Sigmoid colon (tissue), 7 donors: Measurements from ENCODE around the gene TIMP1. TPM values are rescaled to one million over a fixed set of nuclear protein-coding genes. Genes with fewer than 3 reads are reported as not detected.

Source experiments
- DNase-seq: peaks from one replicate; pipeline ENCODE4 v3.0.0-alpha.2; 2019
- H3K27ac ChIP-seq, 4 donors: fragments of 200-600 bp; sonication (generic); one replicate each; pipeline ENCODE4 v1.5.1; 2016 to 2019; ENCODE audit warnings: mild to moderate bottlenecking in 1 of 4
- H3K27me3 ChIP-seq, 3 donors: fragments of 200-600 bp; sonication (generic); one replicate each; pipeline ENCODE4 v1.5.1; 2019; ENCODE audit warnings: mild to moderate bottlenecking in 1 of 3
- H3K36me3 ChIP-seq, 4 donors: fragments of 200-600 bp; sonication (generic); one replicate each; pipeline ENCODE4 v1.5.1; 2016 to 2019
- H3K4me1 ChIP-seq, 4 donors: fragments of 200-600 bp; sonication (generic); one replicate each; pipeline ENCODE4 v1.5.1; 2017 to 2019
- H3K4me3 ChIP-seq, 4 donors: fragments of 200-600 bp; sonication (generic); one replicate each; pipeline ENCODE4 v1.5.1; 2017 to 2019; ENCODE audit warnings: mild to moderate bottlenecking in 2 of 4, moderate library complexity in 1 of 4
- H3K9me3 ChIP-seq, 4 donors: fragments of 200-600 bp in 3 of 4; sonication (generic) in 3 of 4; one replicate each; pipeline versions ENCODE4 v1.5.1 to v1.6.1; 2013 to 2019
- CTCF ChIP-seq, 4 experiments: fragments of 450-650 bp in 3 of 4; fragments of 200-600 bp in 1 of 4; IDR thresholded peaks; one replicate each; pipeline ENCODE4 v1.5.1; 2016 to 2019; ENCODE audit warnings: antibody characterized with exemption in 4 of 4, mild to moderate bottlenecking in 3 of 4, moderate library complexity in 2 of 4
- EP300 ChIP-seq, 4 donors: sonication (generic); formaldehyde crosslinking; IDR thresholded peaks; one replicate each; pipeline ENCODE4 v1.6.1; 2017; ENCODE audit warnings: antibody characterized with exemption in 4 of 4
- POLR2A ChIP-seq, 2 donors: fragments of 450-650 bp; IDR thresholded peaks; one replicate each; pipeline ENCODE4 v1.6.1; 2016; ENCODE audit warnings: antibody characterized with exemption in 2 of 2, mild to moderate bottlenecking in 2 of 2, moderate library complexity in 2 of 2
- POLR2AphosphoS5 ChIP-seq, 4 donors: sonication (generic); formaldehyde crosslinking; IDR thresholded peaks; one replicate each; pipeline ENCODE4 v1.6.1; 2017; ENCODE audit warnings: antibody characterized with exemption in 4 of 4
- WGBS, 2 donors: extraction: QIAGEN DNeasy Blood & Tissue Kit; methylation state at CpG; one replicate each; pipeline ENCODE4 v1.1.7; 2013; 5-methylcytosine and 5-hydroxymethylcytosine counted together
- intact Hi-C: fragments of 100-400 bp; cut with DNase I; formaldehyde crosslinking; loops from one replicate; pipeline ENCODE4 v1.15.1; 2023
- polyA plus RNA-seq, 3 donors: library from polyadenylated mRNA; stranded (reverse); fragments of 200-250 nt; gene quantifications; one replicate each; pipeline ENCODE4 v1.2.3, GENCODE V29; 2013
- total RNA-seq, 4 donors: library from RNA; depleted of rRNA; stranded (reverse); fragments of >200 nt; gene quantifications; one replicate each; pipeline ENCODE4 v1.1.0, GENCODE V29; 2016
- donor health status: healthy with polysubstance abuse.
- donor health status: Bipolar disorder and iron deficiency.
- donor health status: healthy.

TIMP1 gene
- total and polyA plus RNA-seq, 7 donors, result 40.2 to 164 (median 115) TPM

GRCh38 chrX:47574547-47575301 lies 7.5 kb upstream of the TIMP1 start:
- WGBS, 2 donors, result 29 to 38% methylated on average over 27 of the region's 27 CpGs
- Histone ChIP-seq H3K27me3 (peaks cover 0 to 3% (median 0%) of the 10 kb centered on the region in 3 donors), H3K4me1 (peaks cover 0 to 13% (median 5%) of the 10 kb centered on the region in 4 donors), H3K4me3 (peak overlapping the region in 3 of 4 donors; percentile 26 to 41 (median 34)), H3K36me3 (peaks cover 0 to 12% (median 3%) of the 10 kb centered on the region in 4 donors), H3K27ac (peak overlapping the region; percentile 14 to 68 (median 50)), H3K9me3 (no peaks in the 10 kb centered on the region)
- no peak for DNase-seq
- intact Hi-C loops, result no loop called here
- no peak for TF ChIP-seq POLR2AphosphoS5 (IDR thresholded peaks at IDR 0.05)

GRCh38 chrX:47576021-47576898 lies 6.0 kb upstream of the TIMP1 start:
- WGBS, 2 donors, result 96% methylated on average over 20 of the region's 20 CpGs
- Histone ChIP-seq H3K27ac (no peak overlapping the region), H3K4me3 (no peak overlapping the region), H3K9me3 (no peaks in the 10 kb centered on the region), H3K27me3 (peaks cover 0 to 3% (median 0%) of the 10 kb centered on the region in 3 donors), H3K36me3 (peaks cover 0 to 3% (median 0%) of the 10 kb centered on the region in 4 donors), H3K4me1 (peaks cover 0 to 13% (median 5%) of the 10 kb centered on the region in 4 donors)
- TF ChIP-seq POLR2A (IDR thresholded peaks at IDR 0.05), result no peak
- TF ChIP-seq EP300 (IDR thresholded peaks at IDR 0.05), result no peak
- no peak for TF ChIP-seq POLR2AphosphoS5 (IDR thresholded peaks at IDR 0.05)
- TF ChIP-seq CTCF (IDR thresholded peaks at IDR 0.05), result no peak
- no peak for DNase-seq
- intact Hi-C loops, result no loop called here

- TF ChIP-seq EP300 (IDR thresholded peaks at IDR 0.05) (no peak), CTCF (IDR thresholded peaks at IDR 0.05) (no peak), POLR2AphosphoS5 (IDR thresholded peaks at IDR 0.05) (no peak), POLR2A (IDR thresholded peaks at IDR 0.05) (no peak)
- Histone ChIP-seq H3K36me3 (no peaks in the 10 kb centered on the region), H3K9me3 (no peaks in the 10 kb centered on the region), H3K4me3 (no peak overlapping the region), H3K27ac (no peak overlapping the region), H3K27me3 (peaks cover 0 to 3% (median 0%) of the 10 kb centered on the region in 3 donors), H3K4me1 (peaks cover 0 to 17% (median 7%) of the 10 kb centered on the region in 4 donors)
- intact Hi-C loops, result no loop called here
- no peak for DNase-seq
- 61 to 68% methylated on average over 9 of the region's 9 CpGs for WGBS, 2 donors
Observed at GRCh38 chrX:47577424-47577823, 4.8 kb upstream of the TIMP1 start.

- WGBS, 2 donors, result 75 to 89% methylated on average over 3 of the region's 3 CpGs
- Histone ChIP-seq H3K4me1 (peaks cover 0 to 17% (median 7%) of the 10 kb centered on the region in 4 donors), H3K36me3 (no peaks in the 10 kb centered on the region), H3K27ac (no peak overlapping the region), H3K9me3 (no peaks in the 10 kb centered on the region), H3K4me3 (no peak overlapping the region), H3K27me3 (peaks cover 0 to 3% (median 0%) of the 10 kb centered on the region in 3 donors)
- TF ChIP-seq CTCF (IDR thresholded peaks at IDR 0.05), result no peak
- no peak for TF ChIP-seq EP300 (IDR thresholded peaks at IDR 0.05)
- no peak for TF ChIP-seq POLR2A (IDR thresholded peaks at IDR 0.05)
- TF ChIP-seq POLR2AphosphoS5 (IDR thresholded peaks at IDR 0.05), result no peak
- DNase-seq, result no peak
- intact Hi-C loops, result no loop called here
Observed at GRCh38 chrX:47577901-47578300, 4.3 kb upstream of the TIMP1 start.

GRCh38 chrX:47578692-47579091 lies 3.5 kb upstream of the TIMP1 start:
- Histone ChIP-seq H3K27me3 (peaks cover 0 to 3% (median 0%) of the 10 kb centered on the region in 3 donors), H3K27ac (no peak overlapping the region), H3K9me3 (no peaks in the 10 kb centered on the region), H3K4me1 (peaks cover 0 to 20% (median 8%) of the 10 kb centered on the region in 4 donors), H3K36me3 (no peaks in the 10 kb centered on the region), H3K4me3 (no peak overlapping the region)
- no peak for DNase-seq
- WGBS, 2 donors, result 41 to 59% methylated on average over 16 of the region's 16 CpGs
- TF ChIP-seq EP300 (IDR thresholded peaks at IDR 0.05), result no peak
- intact Hi-C loops, result no loop called here
